ENCODE results near the gene ANAPC15.

Gene ANAPC15

GRCh38 chr11:72085621-72086351 is 26.7 kb downstream of the ANAPC15 start:
- no peak for DNase-seq (ENCODE audit: low read depth in 2 of 2)

- no peak for DNase-seq (ENCODE audit: low read depth in 2 of 2)
Observed at GRCh38 chr11:72084965-72085364, 27.5 kb downstream of the ANAPC15 start.

GRCh38 chr11:72084076-72084475 is 28.4 kb downstream of the ANAPC15 start:
- DNase-seq (ENCODE audit: low read depth in 2 of 2) = no peak

GRCh38 chr11:72083414-72083813 is 29.1 kb downstream of the ANAPC15 start:
- DNase-seq (ENCODE audit: low read depth in 2 of 2) = no peak

- DNase-seq (ENCODE audit: low read depth in 2 of 2) = no peak
Observed at GRCh38 chr11:72081821-72082453, 30.6 kb downstream of the ANAPC15 start.

- DNase-seq (ENCODE audit: low read depth in 2 of 2) = no peak
Observed at GRCh38 chr11:72081184-72081644, 31.3 kb downstream of the ANAPC15 start.

GRCh38 chr11:72080326-72081183 is 31.9 kb downstream of the ANAPC15 start, which contains the start of the genes LRRC51 and NUMA1:
Gene LRRC51 (plus strand): TSS chr11:72080850. CDS start chr11:72089084, 8,234 bp downstream.
Gene NUMA1 (minus strand): TSS chr11:72080542. CDS start chr11:72035943, 44,599 bp downstream.
- DNase-seq (ENCODE audit: low read depth in 2 of 2) = peak; percentile 100

GRCh38 chr11:72079819-72080325 is 32.6 kb downstream of the ANAPC15 start:
- no peak for DNase-seq (ENCODE audit: low read depth in 2 of 2)

- no peak for DNase-seq (ENCODE audit: low read depth in 2 of 2)
Observed at GRCh38 chr11:72078477-72078876, 34.0 kb downstream of the ANAPC15 start.

GRCh38 chr11:72075756-72076155 is 36.7 kb downstream of the ANAPC15 start:
- no peak for DNase-seq (ENCODE audit: low read depth in 2 of 2)

GRCh38 chr11:72075109-72075508 is 37.4 kb downstream of the ANAPC15 start:
- no peak for DNase-seq (ENCODE audit: low read depth in 2 of 2)

- DNase-seq (ENCODE audit: low read depth in 2 of 2) = peak in 1 of 2 experiments; percentile 47
Observed at GRCh38 chr11:72072348-72072747, 40.1 kb downstream of the ANAPC15 start.

GRCh38 chr11:72070491-72070890 is 42.0 kb downstream of the ANAPC15 start:
- DNase-seq (ENCODE audit: low read depth in 2 of 2) = no peak

- DNase-seq (ENCODE audit: low read depth in 2 of 2) = no peak
Observed at GRCh38 chr11:72069787-72070251, 42.7 kb downstream of the ANAPC15 start.

GRCh38 chr11:72069200-72069599 is 43.3 kb downstream of the ANAPC15 start:
- DNase-seq (ENCODE audit: low read depth in 2 of 2) = no peak

GRCh38 chr11:72067676-72068075 is 44.8 kb downstream of the ANAPC15 start:
- no peak for DNase-seq (ENCODE audit: low read depth in 2 of 2)

- DNase-seq (ENCODE audit: low read depth in 2 of 2) = no peak
Observed at GRCh38 chr11:72067266-72067665, 45.2 kb downstream of the ANAPC15 start.

GRCh38 chr11:72066855-72067254 is 45.6 kb downstream of the ANAPC15 start:
- DNase-seq (ENCODE audit: low read depth in 2 of 2) = no peak

GRCh38 chr11:72061739-72062396 is 50.6 kb downstream of the ANAPC15 start:
- no peak for DNase-seq (ENCODE audit: low read depth in 2 of 2)

All from fibroblast of skin of left quadriceps (primary cell).